Measurements from ENCODE around the gene ALAS1. TPM values are rescaled to one million over a fixed set of nuclear protein-coding genes. Genes with fewer than 3 reads are reported as not detected.

ALAS1 gene
- total RNA-seq, 3 donors from 2014 or later = 67.2 to 103 (median 94.6) TPM

DNA sequence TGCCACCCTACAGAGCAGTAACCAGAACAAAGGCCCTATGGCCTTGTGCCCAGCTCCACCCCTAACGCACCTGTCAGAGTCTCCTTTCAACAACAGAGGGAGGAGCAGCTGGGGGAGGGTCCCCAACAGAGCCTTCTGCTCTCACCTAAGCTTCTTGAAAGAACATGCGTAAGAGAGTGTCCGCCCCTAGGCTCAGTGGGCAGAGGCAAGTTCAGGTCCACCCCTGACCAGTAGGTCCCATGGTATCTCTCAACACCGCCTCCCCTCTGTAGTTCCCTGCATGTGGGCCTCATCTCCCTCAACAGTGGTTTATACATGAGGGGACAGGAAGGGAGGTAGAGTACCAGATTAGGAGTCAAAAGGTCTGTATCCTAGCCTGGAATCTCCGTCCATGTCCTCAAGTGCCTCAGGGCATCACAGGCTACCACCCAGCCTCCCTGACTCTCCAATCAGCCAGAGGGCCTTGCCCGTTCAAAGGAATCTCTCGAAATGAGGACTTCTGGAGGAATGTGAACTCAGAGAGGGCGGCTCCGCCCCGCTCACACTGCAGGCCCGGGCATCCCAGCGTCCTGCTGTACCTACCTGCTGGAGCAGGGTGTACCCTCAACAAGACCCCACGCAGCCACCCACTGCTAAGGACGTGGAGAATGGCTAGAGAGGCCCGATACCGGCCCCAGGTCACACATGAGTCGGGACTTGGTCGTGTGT, 44.4 kb upstream of the ALAS1 start:
- Histone ChIP-seq H3K9me3 (no peaks in the 10 kb centered on the region), H3K4me1 (ENCODE audit: low read depth) (peaks cover 20% of the 10 kb centered on the region), H3K4me3 (no peak overlapping the region), H3K36me3 (ENCODE audit: low read depth) (no peaks in the 10 kb centered on the region)
- intact Hi-C loops (cut with DNase I, micrococcal nuclease) = no loop called here
- DNase-seq (peak; percentile 68 to 76 (median 75)), ATAC-seq (peak; percentile 57)
- TF ChIP-seq, protein P1, sequence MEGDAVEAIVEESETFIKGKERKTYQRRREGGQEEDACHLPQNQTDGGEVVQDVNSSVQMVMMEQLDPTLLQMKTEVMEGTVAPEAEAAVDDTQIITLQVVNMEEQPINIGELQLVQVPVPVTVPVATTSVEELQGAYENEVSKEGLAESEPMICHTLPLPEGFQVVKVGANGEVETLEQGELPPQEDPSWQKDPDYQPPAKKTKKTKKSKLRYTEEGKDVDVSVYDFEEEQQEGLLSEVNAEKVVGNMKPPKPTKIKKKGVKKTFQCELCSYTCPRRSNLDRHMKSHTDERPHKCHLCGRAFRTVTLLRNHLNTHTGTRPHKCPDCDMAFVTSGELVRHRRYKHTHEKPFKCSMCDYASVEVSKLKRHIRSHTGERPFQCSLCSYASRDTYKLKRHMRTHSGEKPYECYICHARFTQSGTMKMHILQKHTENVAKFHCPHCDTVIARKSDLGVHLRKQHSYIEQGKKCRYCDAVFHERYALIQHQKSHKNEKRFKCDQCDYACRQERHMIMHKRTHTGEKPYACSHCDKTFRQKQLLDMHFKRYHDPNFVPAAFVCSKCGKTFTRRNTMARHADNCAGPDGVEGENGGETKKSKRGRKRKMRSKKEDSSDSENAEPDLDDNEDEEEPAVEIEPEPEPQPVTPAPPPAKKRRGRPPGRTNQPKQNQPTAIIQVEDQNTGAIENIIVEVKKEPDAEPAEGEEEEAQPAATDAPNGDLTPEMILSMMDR (IDR thresholded peaks at IDR 0.05) = no peak

DNA sequence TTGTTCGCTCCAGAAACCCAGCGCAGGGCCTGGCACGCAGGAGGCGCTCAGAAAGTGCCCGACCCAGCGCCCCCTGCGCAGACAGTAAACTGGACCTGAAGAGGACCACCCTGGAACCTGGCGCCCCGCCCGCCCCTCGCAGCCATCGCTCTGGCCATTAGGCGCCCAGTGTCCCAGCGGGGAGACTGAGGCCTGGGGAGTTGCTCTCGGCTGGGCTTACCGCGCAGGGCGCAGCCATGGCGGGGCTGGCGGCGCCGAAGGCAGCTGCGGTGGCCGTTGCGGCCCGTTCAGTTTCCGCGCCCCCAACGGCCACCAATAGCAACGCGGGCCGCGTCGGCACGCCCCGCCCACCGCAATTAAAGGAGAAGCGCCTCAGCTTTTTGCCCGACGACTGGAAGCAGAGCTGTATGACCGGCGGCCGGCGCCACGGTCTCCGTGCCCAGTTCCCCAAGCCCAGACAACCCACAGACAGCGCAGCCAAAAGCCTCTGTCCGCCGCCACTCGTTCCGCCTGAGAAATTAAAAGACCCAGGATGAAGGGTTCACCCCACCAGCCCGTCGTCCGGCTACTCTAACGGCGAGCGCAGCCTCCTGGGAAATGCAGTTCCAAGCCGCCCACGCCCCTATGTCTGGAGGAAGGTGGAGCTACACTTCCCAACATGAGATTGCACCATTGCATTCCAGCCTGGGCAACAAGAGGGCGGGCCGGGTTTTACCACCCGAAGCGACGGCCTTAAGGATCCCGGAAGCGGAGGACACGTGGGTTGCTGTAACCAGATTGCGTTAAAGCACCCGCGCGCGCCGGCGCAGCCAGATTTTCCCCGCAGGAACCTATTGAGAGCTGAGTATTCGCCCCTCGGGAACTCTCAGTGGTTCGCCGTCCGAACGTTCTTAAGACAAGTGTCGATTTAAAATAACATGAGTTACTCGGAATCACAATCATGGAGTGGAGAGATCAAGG, 43.5 kb upstream of the ALAS1 start, which contains the start of gene POC1A:
TSS of gene POC1A (minus strand) at position 289 of the 960 bp plus-strand sequence. CDS start at position 238, 51 bp downstream.
- intact Hi-C loops (cut with DNase I, micrococcal nuclease) = no loop called here
- peak; percentile 95 to 98 (median 96) for DNase-seq

DNA sequence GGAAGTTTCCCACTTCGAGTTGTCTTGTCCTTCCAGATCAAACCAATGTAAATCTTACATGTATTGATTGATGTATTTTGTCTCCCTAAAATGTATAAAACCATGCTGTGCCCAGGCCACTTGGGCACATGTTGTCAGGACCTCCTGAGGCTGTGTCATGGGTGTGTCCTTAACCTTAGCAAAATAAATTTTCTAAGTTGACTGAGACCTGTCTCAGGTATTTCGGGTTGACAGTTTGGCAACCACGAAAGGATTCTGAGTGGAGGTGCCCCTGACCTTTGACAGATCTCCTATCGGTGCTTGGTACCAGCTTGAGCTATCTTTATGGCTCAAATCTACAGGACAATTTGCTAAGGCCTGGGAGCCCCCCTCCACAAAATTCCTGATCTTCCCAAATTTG, 42.0 kb upstream of the ALAS1 start:
- no peaks in the 10 kb centered on the region for H3K36me3 ChIP-seq (ENCODE audit: low read depth)
- ATAC-seq (no peak), DNase-seq (no peak)
- no peak overlapping the region for H3K4me3 ChIP-seq
- no peaks in the 10 kb centered on the region for H3K9me3 ChIP-seq
- TF ChIP-seq, protein P1 (IDR thresholded peaks at IDR 0.05) = no peak
- intact Hi-C loops (cut with DNase I, micrococcal nuclease) = no loop called here
- peaks cover 20% of the 10 kb centered on the region for H3K4me1 ChIP-seq (ENCODE audit: low read depth)

More for the DNA sequence above, 43.5 kb upstream of the ALAS1 start, which contains the start of gene POC1A:
- TF ChIP-seq, protein P1 (IDR thresholded peaks at IDR 0.05) = no peak
- H3K4me3 ChIP-seq = peak within 1 kb of the TSS; percentile 35
- peaks cover 20% of the 10 kb centered on the region for H3K4me1 ChIP-seq (ENCODE audit: low read depth)
- H3K36me3 ChIP-seq (ENCODE audit: low read depth) = no peaks in the 10 kb centered on the region
- no peaks in the 10 kb centered on the region for H3K9me3 ChIP-seq
- ATAC-seq = peak; percentile 96

DNA sequence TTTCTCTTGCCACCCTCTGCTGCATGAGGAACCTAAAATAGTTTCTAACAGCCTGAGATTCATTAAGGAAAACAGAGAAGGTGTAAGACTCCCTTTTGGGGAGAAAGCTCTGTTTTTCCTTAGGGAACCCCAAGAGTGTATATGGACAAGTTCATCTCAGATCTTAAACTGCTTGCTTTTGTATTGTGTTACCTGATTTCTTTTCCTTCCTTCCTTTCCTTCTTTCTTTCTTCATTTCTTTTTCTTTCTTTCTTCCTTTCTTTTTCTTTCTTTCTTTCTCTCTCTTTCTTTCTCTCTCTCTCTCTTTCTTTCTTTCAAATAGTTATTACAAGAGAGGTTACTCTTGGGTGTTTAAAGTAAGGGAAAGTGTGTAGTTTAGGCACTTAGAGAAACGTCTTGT, 38.5 kb upstream of the ALAS1 start:
- Histone ChIP-seq H3K4me3 (no peak overlapping the region), H3K4me1 (ENCODE audit: low read depth) (peaks cover 10% of the 10 kb centered on the region), H3K9me3 (no peaks in the 10 kb centered on the region), H3K36me3 (ENCODE audit: low read depth) (no peaks in the 10 kb centered on the region)
- ATAC-seq (no peak), DNase-seq (no peak)
- TF ChIP-seq, protein P1 (IDR thresholded peaks at IDR 0.05) = no peak
- intact Hi-C loops (cut with DNase I, micrococcal nuclease) = no loop called here

DNA sequence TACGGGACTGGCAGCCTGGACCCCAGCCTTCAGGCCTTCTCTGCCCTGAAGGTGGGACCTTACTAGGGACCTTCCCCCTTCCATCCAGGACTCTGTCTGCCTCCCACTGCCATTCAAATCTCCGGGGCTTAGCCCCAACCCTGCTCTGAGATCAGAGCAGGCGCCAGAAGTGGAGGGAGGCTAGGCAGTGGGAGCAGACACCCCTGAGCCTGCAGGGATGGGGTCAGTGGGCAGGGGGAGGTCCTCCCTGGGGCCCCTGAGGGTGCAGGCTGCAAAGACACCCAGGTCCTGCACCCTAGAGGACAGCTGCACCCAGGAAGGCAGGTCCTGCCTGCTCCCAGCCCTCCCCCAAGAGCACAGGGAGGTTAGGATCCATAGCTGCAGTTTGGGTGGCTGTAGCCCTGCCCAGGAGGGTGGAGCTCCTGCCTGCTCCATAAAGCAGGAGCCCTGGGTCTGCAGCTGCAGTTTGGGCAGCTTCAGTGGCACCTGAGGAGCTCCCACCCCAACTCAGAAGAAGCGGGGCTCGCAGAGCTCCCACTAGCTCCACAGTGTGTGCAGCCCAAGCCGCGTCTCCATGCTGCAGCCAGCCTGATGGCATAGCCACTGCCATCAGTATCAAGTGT, 35.6 kb upstream of the ALAS1 start:
- no peaks in the 10 kb centered on the region for H3K9me3 ChIP-seq
- no peaks in the 10 kb centered on the region for H3K36me3 ChIP-seq (ENCODE audit: low read depth)
- intact Hi-C loops (cut with DNase I, micrococcal nuclease) = no loop called here
- DNase-seq (no peak), ATAC-seq (no peak)
- no peaks in the 10 kb centered on the region for H3K4me1 ChIP-seq (ENCODE audit: low read depth)
- TF ChIP-seq, protein P1 (IDR thresholded peaks at IDR 0.05) = no peak
- no peak overlapping the region for H3K4me3 ChIP-seq

Measured in mucosa of descending colon (tissue), 3 donors.